Measurements from ENCODE around the gene MGAT5B.

DNA sequence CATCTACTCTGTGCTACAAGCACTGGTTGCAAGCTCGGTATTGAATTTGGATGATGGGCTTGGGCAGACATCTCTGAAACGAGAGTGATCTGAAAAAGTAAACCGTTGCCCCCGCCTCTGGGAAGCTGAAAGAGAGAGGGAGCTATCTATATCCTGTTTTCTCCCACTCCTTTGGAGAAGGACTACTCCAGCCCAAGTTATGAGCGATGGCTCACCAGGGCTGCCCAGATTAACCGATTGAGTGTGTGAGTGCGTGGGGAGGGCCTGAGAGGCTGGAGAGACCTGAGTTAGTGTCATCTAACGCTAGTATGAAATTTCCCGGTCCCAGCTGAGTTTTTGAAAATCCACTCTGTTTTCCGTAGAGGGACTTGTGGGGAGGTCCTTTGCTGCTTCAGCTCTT, 11.5 kb downstream of the MGAT5B start:
- TF ChIP-seq POLR2AphosphoS5 (IDR thresholded peaks at IDR 0.05; ENCODE audit: low read depth, low read length) (no peak), POLR2A (IDR thresholded peaks at IDR 0.05; ENCODE audit: low read depth, low read length) (no peak)

Data from GM12892 (cell line).